Vagina (tissue), 2 donors: ENCODE results near the gene NDUFV1. TPM values are rescaled to one million over a fixed set of nuclear protein-coding genes. Genes with fewer than 3 reads are reported as not detected.
"Not testable (repeated sequence)": the region's sequence is repeated elsewhere in the genome, so short reads cannot be mapped to it uniquely, and the experiment has no call there.

Experiments
- DNase-seq, 2 donors: peaks; one replicate each; pipeline ENCODE4 v3.0.0-alpha.2; 2017; ENCODE audit errors: extremely low spot score in 2 of 2
- H3K27ac ChIP-seq: fragments of 200-600 bp; sonication (generic); one replicate; pipeline ENCODE4 v1.5.1; 2019
- H3K27me3 ChIP-seq: fragments of 200-600 bp; sonication (generic); one replicate; pipeline ENCODE4 v1.5.1; 2019
- H3K36me3 ChIP-seq, 2 donors: fragments of 200-600 bp; sonication (generic); one replicate each; pipeline ENCODE4 v1.5.1; 2017 to 2019
- H3K4me1 ChIP-seq: fragments of 200-600 bp; sonication (generic); one replicate; pipeline ENCODE4 v1.5.1; 2019
- H3K4me3 ChIP-seq, 2 donors: fragments of 200-600 bp; sonication (generic); 1 replicate in 1 of 2; 2 replicates in 1 of 2; pipeline ENCODE4 v1.5.1; 2016 to 2019
- H3K9me3 ChIP-seq: fragments of 200-600 bp; sonication (generic); one replicate; pipeline ENCODE4 v1.5.1; 2019
- POLR2A ChIP-seq, 2 donors: fragments of 450-650 bp; IDR thresholded peaks; one replicate each; pipeline ENCODE4 v1.6.1; 2017; ENCODE audit warnings: antibody characterized with exemption in 2 of 2, mild to moderate bottlenecking in 2 of 2, moderate library complexity in 2 of 2
- POLR2AphosphoS5 ChIP-seq, 2 donors: sonication (generic); formaldehyde crosslinking; IDR thresholded peaks; one replicate each; pipeline ENCODE4 v1.9.0; 2017; ENCODE audit warnings: antibody characterized with exemption in 2 of 2, mild to moderate bottlenecking in 2 of 2, low read depth in 1 of 2; ENCODE audit not compliant: insufficient read depth in 1 of 2
- intact Hi-C: fragments of 100-400 bp; cut with DNase I; formaldehyde crosslinking; loops from one replicate; pipeline ENCODE4 v1.15.1; 2023
- total RNA-seq: library from RNA; depleted of rRNA; stranded (reverse); fragments of >200 nt; gene quantifications from one replicate; pipeline ENCODE4 v1.2.3, GENCODE V29; 2016
- TF ChIP-seq, protein P1 (sequence below), 3 experiments: fragments of 450-650 bp in 2 of 3; fragments of 200-600 bp in 1 of 3; sonication (generic) in 1 of 3; IDR thresholded peaks; one replicate each; pipeline ENCODE4 v1.5.1; 2017 to 2019; ENCODE audit warnings: antibody characterized with exemption in 3 of 3, mild to moderate bottlenecking in 2 of 3, moderate library complexity in 2 of 3

The NDUFV1 gene
- total RNA-seq, 1 donor from 2014 or later: 254 TPM

DNA sequence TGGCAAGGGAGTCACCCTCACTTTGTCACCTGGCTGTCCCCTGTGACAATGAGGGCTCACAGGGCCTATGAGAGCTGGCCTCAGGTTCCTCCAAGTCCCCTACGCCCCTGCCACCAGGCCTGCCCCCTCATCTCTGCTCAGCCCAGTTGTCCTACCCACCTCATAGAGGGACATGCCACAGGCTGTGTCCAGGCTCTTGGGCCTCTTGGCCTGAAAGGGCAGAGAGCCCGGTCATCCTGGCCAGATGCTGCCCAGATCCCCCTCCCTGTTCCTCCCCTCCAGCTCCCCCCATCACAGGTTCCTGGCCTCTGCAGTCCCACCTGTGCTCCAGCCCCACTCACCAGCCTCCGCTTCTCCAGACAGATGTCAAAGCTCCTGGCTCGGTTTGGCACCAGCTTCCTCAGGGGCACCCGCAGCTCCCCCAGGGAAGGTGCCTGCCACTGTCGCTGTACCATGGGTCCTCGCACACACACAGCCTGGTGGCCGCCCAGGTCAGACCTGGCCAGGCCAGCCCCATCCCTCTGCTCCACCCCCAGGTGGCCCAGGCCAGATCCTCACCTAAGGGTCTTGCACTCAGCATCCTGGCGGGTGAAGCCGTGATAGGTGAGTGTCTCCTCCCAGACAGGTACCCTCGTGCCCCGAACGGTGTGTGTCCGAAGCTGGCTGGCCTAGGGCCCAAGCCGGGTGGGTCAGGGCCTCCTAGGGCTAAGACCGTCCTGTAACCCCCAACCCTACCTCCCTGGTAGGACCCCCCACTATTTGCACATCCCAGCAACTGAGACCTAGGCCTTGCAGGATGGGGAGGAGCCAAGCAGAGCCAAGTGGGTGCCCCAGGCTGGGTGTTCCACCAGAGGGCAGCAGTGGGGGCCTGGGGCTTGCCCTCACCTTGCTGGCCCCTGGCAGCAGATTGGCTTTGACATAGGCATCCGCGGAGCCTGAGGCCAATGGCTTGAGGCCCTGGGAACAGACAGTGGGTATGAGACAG lies 8.3 kb downstream of the NDUFV1 start:
- Histone ChIP-seq H3K36me3 (peaks cover 0 to 26% of the 10 kb centered on the region in 2 donors), H3K27ac (peak overlapping the region; percentile 58), H3K4me3 (no peak overlapping the region), H3K9me3 (no peaks in the 10 kb centered on the region), H3K27me3 (no peaks in the 10 kb centered on the region), H3K4me1 (peaks cover 15% of the 10 kb centered on the region)
- TF ChIP-seq POLR2A (IDR thresholded peaks at IDR 0.05): no peak
- no peak for TF ChIP-seq POLR2AphosphoS5 (IDR thresholded peaks at IDR 0.05; ENCODE audit: insufficient read depth in 1 of 2, low read depth in 1 of 2)
- TF ChIP-seq, protein P1, sequence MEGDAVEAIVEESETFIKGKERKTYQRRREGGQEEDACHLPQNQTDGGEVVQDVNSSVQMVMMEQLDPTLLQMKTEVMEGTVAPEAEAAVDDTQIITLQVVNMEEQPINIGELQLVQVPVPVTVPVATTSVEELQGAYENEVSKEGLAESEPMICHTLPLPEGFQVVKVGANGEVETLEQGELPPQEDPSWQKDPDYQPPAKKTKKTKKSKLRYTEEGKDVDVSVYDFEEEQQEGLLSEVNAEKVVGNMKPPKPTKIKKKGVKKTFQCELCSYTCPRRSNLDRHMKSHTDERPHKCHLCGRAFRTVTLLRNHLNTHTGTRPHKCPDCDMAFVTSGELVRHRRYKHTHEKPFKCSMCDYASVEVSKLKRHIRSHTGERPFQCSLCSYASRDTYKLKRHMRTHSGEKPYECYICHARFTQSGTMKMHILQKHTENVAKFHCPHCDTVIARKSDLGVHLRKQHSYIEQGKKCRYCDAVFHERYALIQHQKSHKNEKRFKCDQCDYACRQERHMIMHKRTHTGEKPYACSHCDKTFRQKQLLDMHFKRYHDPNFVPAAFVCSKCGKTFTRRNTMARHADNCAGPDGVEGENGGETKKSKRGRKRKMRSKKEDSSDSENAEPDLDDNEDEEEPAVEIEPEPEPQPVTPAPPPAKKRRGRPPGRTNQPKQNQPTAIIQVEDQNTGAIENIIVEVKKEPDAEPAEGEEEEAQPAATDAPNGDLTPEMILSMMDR (IDR thresholded peaks at IDR 0.05): no peak
- DNase-seq: peak in 1 of 2 donors; percentile 93
- intact Hi-C loops: loop anchor here (10.0 kb wide), 1 partner anchor 210 kb away; the partner anchor contains the start of genes PPP1CA and TBC1D10C

DNA sequence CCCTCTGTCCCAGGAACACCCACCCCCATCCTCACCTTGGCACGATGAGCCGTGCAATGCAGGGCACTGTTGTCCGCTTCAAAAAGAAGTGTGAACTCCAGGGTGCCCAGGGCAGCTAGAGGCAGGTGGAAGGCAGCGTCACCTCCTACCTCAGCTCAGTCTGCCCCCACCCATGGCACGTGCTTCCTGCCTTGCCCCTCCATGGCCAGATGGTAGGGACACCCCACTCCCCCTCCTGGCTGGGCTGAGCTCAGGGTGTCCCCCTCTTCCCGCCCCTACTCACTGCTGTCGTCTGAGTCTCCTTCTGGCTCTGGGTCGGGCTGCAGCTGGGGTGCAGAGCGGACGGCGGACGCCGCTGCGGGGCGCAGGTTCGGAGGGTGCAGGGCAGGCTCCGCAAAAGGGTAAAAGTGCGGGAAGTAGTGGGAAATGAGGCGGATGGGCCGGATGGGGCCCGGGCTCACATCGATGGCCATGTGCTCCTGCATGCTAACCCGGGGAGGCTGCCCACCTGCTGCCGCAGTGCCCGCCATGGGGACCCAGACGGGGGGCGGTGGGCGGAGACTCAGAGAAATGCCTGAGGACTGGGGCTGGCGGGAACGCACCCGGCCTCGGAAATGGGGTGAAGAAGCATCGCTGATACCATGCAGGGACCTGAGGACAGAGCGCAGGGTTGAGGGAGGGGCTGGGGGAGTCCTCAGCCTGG lies 9.1 kb downstream of the NDUFV1 start:
- TF ChIP-seq POLR2AphosphoS5 (IDR thresholded peaks at IDR 0.05; ENCODE audit: insufficient read depth in 1 of 2, low read depth in 1 of 2): no peak
- TF ChIP-seq, protein P1 (IDR thresholded peaks at IDR 0.05): no peak
- no peak for TF ChIP-seq POLR2A (IDR thresholded peaks at IDR 0.05)
- Histone ChIP-seq H3K36me3 (peaks cover 0 to 18% of the 10 kb centered on the region in 2 donors), H3K27me3 (no peaks in the 10 kb centered on the region), H3K9me3 (no peaks in the 10 kb centered on the region), H3K27ac (no peak overlapping the region), H3K4me3 (no peak overlapping the region), H3K4me1 (peaks cover 15% of the 10 kb centered on the region)
- intact Hi-C loops: loop anchor here (10.0 kb wide), 1 partner anchor 211 kb away; the partner anchor contains the start of genes PPP1CA and TBC1D10C
- DNase-seq: peak in 1 of 2 donors; percentile 93

DNA sequence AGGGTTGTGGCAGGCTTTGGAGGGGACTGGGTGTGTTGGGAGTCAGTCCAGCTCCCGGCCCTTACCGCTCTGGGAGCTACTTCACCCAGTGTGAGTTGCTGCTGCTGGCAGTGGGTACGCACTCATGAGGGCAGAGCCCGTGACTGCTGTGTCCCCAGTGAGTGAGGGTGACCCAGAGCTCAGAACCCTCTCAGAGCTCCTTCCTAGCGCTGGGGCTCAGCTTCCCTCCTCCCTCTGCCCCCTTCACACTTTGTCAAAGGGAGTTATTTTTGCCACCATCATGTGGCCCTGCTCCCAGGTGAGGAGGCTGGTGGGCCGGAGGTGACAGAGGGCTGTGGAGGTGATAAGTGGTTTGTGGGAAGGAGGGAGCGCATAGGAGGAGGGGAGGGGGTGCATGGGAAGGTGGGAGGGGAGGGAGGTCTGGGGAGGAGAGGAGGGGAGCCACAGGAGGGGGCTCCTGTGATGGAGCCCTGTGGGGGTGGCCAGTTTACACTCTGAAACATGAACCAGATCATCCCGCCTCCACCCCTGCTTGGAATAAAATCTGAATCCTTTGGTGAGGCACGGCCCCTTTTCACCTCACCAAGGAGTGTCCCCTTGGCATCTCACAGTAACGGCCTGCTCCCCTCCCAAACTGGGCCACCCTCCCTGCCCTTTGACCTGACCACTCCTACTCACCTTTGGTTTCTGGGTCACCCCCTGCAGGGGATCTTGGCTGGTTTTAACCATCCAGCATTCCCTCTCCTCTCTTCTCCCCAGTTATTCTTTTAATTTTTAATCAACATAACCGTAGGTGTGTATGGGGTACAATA lies 9.9 kb downstream of the NDUFV1 start:
- Histone ChIP-seq H3K36me3 (peaks cover 0 to 10% of the 10 kb centered on the region in 2 donors), H3K27me3 (no peaks in the 10 kb centered on the region), H3K27ac (no peak overlapping the region), H3K4me3 (no peak overlapping the region), H3K4me1 (peaks cover 15% of the 10 kb centered on the region), H3K9me3 (no peaks in the 10 kb centered on the region)
- intact Hi-C loops: loop anchor here (10.0 kb wide), 1 partner anchor 212 kb away; the partner anchor contains the start of genes PPP1CA and TBC1D10C
- DNase-seq: no peak
- TF ChIP-seq POLR2AphosphoS5 (IDR thresholded peaks at IDR 0.05; ENCODE audit: insufficient read depth in 1 of 2, low read depth in 1 of 2): no peak
- TF ChIP-seq POLR2A (IDR thresholded peaks at IDR 0.05): no peak
- TF ChIP-seq, protein P1 (IDR thresholded peaks at IDR 0.05): no peak

DNA sequence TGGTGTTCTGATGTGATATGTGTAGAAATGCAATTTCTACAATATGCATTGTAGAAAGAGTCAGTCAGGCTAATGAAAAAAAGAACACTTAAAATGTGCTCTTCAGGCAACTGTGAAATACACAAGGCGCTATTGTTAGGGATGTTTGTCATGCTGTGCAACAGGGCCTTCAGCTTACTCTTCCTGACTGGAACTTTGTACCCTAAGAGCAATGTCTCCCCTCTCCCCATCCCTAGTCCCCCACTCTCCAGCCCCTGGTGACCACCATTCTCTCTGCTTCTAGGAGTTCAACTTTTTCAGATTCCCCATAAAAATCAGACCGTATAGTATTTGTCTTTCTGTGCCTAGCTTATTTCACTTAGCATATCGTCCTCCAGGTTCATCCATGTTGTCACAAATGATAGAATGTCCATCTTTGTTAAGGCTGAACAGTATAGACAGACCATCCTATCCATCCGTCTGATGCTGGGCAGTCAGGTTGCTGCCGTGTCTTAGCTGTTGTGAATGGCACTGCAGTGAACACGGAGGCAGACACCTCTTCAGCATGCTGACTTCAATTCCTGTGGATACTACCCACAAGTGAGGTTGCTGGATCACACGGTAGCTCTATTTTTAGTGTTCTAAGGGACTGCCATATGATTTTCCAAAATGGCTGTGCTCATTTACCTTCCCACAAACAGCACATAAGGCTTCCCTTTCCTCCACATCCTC lies 10.7 kb downstream of the NDUFV1 start:
- Histone ChIP-seq H3K9me3 (no peaks in the 10 kb centered on the region), H3K4me1 (peaks cover 15% of the 10 kb centered on the region), H3K4me3 (no peak overlapping the region), H3K36me3 (peaks cover 0 to 2% of the 10 kb centered on the region in 2 donors), H3K27me3 (no peaks in the 10 kb centered on the region), H3K27ac (no peak overlapping the region)
- intact Hi-C loops: loop anchor here (10.0 kb wide), 1 partner anchor 213 kb away; the partner anchor contains the start of genes PPP1CA and TBC1D10C
- no peak for TF ChIP-seq POLR2AphosphoS5 (IDR thresholded peaks at IDR 0.05; ENCODE audit: insufficient read depth in 1 of 2, low read depth in 1 of 2)
- DNase-seq: no peak

DNA sequence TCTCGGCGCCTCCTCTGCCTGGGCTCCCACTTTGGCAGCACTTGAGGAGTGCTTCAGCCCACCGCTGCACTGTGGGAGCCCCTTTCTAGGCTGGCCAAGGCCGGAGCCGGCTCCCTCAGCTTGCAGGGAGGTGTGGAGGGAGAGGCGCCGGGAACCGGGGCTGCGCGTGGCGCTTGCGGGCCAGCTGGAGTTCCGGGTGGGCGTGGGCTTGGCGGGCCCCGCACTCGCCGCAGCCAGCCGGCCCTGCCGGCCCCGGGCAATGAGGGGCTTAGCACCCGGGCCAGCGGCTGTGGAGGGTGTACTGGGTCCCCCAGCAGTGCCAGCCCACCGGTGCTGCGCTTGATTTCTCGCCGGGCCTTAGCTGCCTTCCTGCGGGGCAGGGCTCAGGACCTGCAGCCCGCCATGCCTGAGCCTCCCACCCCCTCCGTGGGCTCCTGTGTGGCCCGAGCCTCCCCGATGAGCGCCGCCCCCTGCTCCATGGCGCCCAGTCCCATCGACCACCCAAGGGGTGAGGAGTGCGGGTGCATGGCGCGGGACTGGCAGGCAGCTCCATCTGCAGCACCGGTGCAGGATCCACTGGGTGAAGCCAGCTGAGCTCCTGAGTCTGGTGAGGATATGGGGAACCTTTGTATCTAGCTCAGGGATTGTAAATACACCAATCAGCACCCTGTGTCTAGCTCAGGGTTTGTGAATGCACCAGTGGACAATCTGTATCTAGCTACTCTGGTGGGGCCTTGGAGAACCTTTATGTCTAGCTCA lies 12.3 kb downstream of the NDUFV1 start:
- intact Hi-C loops: loop anchor here (10.0 kb wide), 1 partner anchor 214 kb away; the partner anchor contains the start of genes PPP1CA and TBC1D10C
- H3K4me1 ChIP-seq, H3K4me3 ChIP-seq, H3K9me3 ChIP-seq, H3K27ac ChIP-seq, H3K27me3 ChIP-seq, H3K36me3 ChIP-seq, DNase-seq: not testable (repeated sequence)

DNA sequence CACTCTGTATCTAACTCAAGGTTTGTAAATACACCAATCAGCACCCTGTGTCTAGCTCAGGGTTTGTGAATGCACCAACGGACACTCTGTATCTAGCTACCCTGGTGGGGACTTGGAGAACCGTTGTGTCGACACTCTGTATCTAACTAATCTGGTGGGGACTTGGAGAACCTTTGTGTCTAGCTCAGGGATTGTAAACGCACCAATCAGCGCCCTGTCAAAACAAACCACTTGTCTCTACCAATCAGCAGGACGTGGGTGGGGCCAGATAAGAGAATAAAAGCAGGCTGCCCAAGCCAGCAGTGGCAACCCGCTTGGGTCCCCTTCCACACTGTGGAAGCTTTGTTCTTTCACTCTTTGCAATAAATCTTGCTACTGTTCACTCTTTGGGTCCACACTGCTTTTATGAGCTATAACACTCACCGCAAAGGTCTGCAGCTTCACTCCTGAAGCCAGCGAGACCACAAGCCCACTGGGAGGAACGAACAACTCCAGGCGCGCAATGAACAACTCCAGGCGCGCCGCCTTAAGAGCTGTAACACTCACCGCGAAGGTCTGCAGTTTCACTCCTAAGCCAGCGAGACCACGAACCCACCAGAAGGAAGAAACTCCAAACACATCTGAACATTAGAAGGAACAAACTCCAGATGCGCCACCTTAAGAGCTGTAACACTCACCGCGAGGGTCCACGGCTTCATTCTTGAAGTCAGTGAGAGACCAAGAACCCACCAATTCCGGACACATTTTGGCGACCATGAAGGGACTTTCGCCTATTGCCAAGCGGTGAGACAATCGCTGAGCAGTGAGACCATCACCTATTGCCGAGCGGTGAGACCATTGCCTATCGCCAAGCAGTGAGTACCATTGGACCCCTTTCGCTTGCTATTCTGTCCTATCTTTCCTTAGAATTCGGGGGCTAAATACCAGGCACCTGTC lies 13.2 kb downstream of the NDUFV1 start:
- intact Hi-C loops: loop anchor here (10.0 kb wide), 1 partner anchor 215 kb away; the partner anchor contains the start of genes PPP1CA and TBC1D10C
- not testable (repeated sequence) for DNase-seq, H3K36me3 ChIP-seq

More for the DNA sequence above, 13.2 kb downstream of the NDUFV1 start:
- H3K27me3 ChIP-seq, H3K27ac ChIP-seq, H3K9me3 ChIP-seq, H3K4me1 ChIP-seq, H3K4me3 ChIP-seq: not testable (repeated sequence)
